DOHH2 (cell line): Measurements from ENCODE around the gene SLC7A7.

ENCODE experiments used
- H3F3A ChIP-seq: fragments of 200-600 bp; sonication (generic), shearing (Covaris generic); 2 replicates; pipeline ENCODE4 v1.6.0; 2016; ENCODE audit warnings: antibody characterized with exemption, mild to moderate bottlenecking; ENCODE audit not compliant: control insufficient read depth, insufficient read depth
- H3K27ac ChIP-seq: fragments of 200-600 bp; sonication (generic); 2 replicates; pipeline ENCODE4 v1.5.1; 2014; ENCODE audit warnings: low read depth, mild to moderate bottlenecking, low read length, moderate library complexity
- H3K27me3 ChIP-seq: fragments of 200-600 bp; sonication (generic); 2 replicates; pipeline ENCODE4 v1.6.1; 2014; ENCODE audit warnings: mild to moderate bottlenecking, low read length, mixed read lengths; ENCODE audit not compliant: control insufficient read depth
- H3K36me3 ChIP-seq: fragments of 200-600 bp; sonication (generic); 2 replicates; pipeline ENCODE4 v1.6.1; 2014; ENCODE audit warnings: mild to moderate bottlenecking, low read length, moderate library complexity, mixed read lengths; ENCODE audit not compliant: control insufficient read depth
- H3K4me1 ChIP-seq: fragments of 200-600 bp; sonication (generic); 2 replicates; pipeline ENCODE4 v1.6.1; 2014; ENCODE audit warnings: mild to moderate bottlenecking, low read length, mixed read lengths; ENCODE audit not compliant: control insufficient read depth
- H3K4me2 ChIP-seq: fragments of 200-600 bp; sonication (generic); 2 replicates; pipeline ENCODE4 v1.6.0; 2014; ENCODE audit warnings: mild to moderate bottlenecking, low read length, moderate library complexity
- H3K4me3 ChIP-seq: fragments of 200-600 bp; sonication (generic); 2 replicates; pipeline ENCODE4 v1.5.1; 2014; ENCODE audit warnings: mild to moderate bottlenecking, low read length, mixed read lengths
- H3K79me2 ChIP-seq: fragments of 200-600 bp; sonication (generic); 2 replicates; pipeline ENCODE4 v1.6.1; 2014; ENCODE audit warnings: mild to moderate bottlenecking, low read length, mixed read lengths; ENCODE audit not compliant: control insufficient read depth
- H3K9me2 ChIP-seq: fragments of 200-600 bp; sonication (generic); replicated peaks from 2 replicates; pipeline ENCODE4 v1.6.1; 2014; ENCODE audit warnings: mild to moderate bottlenecking, low read length, mixed read lengths; ENCODE audit not compliant: control insufficient read depth
- H3K9me3 ChIP-seq: fragments of 200-600 bp; sonication (generic); 2 replicates; pipeline ENCODE4 v1.6.1; 2014; ENCODE audit warnings: antibody characterized with exemption, low read length, mixed read lengths; ENCODE audit not compliant: control insufficient read depth, insufficient read depth
- H4K20me1 ChIP-seq: fragments of 200-600 bp; sonication (generic); 2 replicates; pipeline ENCODE4 v1.6.0; 2014; ENCODE audit warnings: low read depth, mild to moderate bottlenecking, antibody characterized with exemption, low read length, moderate library complexity; ENCODE audit not compliant: control insufficient read depth, insufficient read depth
- EZH2phosphoT487 ChIP-seq: fragments of 200-600 bp; sonication (generic); IDR thresholded peaks from 2 replicates; pipeline ENCODE4 v1.6.1; 2017; ENCODE audit warnings: borderline replicate concordance, mild to moderate bottlenecking, antibody characterized with exemption, low read length, moderate library complexity, mixed read lengths
- TF ChIP-seq, protein P1 (sequence below): fragments of 200-600 bp; sonication (generic); IDR thresholded peaks from one replicate; pipeline ENCODE4 v1.5.1; 2014; ENCODE audit warnings: antibody characterized with exemption, mild to moderate bottlenecking, low read depth, low read length; ENCODE audit not compliant: poor library complexity, severe bottlenecking

SLC7A7 gene

DNA sequence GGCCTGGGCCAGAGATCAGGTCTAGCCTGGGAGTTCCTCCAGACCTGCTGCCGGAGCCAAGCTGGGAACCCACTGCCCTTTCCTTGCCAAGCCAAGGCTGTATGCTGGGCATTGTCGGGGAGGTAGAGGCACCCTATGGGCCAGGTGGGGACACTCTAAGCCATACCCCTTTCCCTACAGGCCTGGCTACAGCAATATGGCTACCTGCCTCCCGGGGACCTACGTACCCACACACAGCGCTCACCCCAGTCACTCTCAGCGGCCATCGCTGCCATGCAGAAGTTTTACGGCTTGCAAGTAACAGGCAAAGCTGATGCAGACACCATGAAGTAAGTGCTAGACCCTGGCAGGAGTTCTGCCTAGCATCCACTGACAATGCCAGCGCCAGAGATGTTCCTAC lies 26.1 kb upstream of the SLC7A7 start:
- no peaks in the 10 kb centered on the region for H4K20me1 ChIP-seq
- no peaks in the 10 kb centered on the region for H3K79me2 ChIP-seq
- H3F3A ChIP-seq = no peaks in the 10 kb centered on the region
- H3K9me3 ChIP-seq = no peaks in the 10 kb centered on the region
- peaks cover 4% of the 10 kb centered on the region; the same call in 1 of the 2 replicates for H3K36me3 ChIP-seq
- no peak for TF ChIP-seq EZH2phosphoT487
- TF ChIP-seq, protein P1, sequence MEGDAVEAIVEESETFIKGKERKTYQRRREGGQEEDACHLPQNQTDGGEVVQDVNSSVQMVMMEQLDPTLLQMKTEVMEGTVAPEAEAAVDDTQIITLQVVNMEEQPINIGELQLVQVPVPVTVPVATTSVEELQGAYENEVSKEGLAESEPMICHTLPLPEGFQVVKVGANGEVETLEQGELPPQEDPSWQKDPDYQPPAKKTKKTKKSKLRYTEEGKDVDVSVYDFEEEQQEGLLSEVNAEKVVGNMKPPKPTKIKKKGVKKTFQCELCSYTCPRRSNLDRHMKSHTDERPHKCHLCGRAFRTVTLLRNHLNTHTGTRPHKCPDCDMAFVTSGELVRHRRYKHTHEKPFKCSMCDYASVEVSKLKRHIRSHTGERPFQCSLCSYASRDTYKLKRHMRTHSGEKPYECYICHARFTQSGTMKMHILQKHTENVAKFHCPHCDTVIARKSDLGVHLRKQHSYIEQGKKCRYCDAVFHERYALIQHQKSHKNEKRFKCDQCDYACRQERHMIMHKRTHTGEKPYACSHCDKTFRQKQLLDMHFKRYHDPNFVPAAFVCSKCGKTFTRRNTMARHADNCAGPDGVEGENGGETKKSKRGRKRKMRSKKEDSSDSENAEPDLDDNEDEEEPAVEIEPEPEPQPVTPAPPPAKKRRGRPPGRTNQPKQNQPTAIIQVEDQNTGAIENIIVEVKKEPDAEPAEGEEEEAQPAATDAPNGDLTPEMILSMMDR = no peak
- H3K27me3 ChIP-seq = no peaks in the 10 kb centered on the region
- no peak overlapping the region for H3K27ac ChIP-seq
- H3K4me3 ChIP-seq = no peak overlapping the region
- no peak overlapping the region for H3K4me2 ChIP-seq
- peaks cover 6% of the 10 kb centered on the region for H3K4me1 ChIP-seq
- H3K9me2 ChIP-seq = no peaks in the 10 kb centered on the region

DNA sequence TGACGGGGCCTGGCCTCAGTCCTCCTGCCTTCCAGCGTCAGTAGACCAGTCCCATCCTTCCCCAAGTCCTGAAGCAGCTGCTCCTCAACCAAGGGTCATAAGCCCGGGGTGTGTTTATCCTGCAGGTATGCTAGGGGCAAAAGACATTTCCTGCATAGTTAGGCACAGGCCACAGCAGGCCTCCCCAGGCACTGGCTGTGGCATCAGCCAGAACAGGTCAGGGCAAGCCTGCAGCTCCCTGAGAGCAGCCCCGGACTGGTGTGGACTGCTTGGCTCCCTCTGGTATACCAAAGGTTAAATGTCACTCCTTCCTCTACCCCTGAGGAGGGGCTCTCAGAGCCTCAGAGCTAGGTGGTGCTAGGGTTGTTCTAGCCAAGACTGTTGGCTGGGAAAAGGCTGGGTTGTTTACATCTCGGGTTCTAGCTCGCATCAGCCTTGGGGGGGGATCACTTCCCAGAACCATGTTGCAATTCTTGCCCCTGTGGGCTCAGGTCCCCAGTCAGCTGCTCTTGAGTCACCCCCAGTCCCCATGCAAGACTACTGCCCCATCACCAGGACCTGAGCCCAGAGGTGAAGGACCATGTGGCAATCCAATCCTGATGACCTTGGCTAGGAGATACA lies 24.0 kb upstream of the SLC7A7 start:
- Histone ChIP-seq H3K79me2 (no peaks in the 10 kb centered on the region), H3F3A (peaks cover 8% of the 10 kb centered on the region), H3K4me2 (no peak overlapping the region), H3K9me2 (no peaks in the 10 kb centered on the region), H3K4me1 (peaks cover 9% of the 10 kb centered on the region), H3K4me3 (no peak overlapping the region), H3K9me3 (no peaks in the 10 kb centered on the region), H3K36me3 (peaks cover 23% of the 10 kb centered on the region), H3K27me3 (no peaks in the 10 kb centered on the region), H3K27ac (no peak overlapping the region), H4K20me1 (no peaks in the 10 kb centered on the region)
- TF ChIP-seq EZH2phosphoT487 = no peak
- TF ChIP-seq, protein P1 = no peak

DNA sequence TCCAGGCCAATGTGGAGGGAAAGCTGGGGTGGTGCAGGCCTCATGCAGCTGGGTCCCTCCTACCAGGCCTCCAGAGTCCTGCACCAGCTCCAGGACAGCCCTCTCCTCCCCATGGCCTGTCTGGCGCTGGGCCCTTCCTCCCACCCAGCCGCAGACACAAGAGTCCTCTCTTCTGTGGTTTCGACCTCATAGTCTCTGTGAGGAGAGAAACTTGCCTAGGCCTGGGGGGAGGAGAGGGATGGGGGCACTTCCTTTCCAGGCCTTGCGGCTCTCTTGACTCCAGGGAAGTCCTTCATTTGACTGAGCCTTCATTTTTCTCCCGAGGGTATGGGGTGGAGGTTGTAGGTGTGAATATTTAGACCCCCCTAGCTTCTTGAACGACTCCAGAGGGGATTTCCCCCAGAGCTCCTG lies 23.4 kb upstream of the SLC7A7 start:
- H3K36me3 ChIP-seq = peaks cover 30% of the 10 kb centered on the region
- H3K4me3 ChIP-seq = no peak overlapping the region
- no peaks in the 10 kb centered on the region for H3K27me3 ChIP-seq

More for the DNA sequence above, 23.4 kb upstream of the SLC7A7 start:
- Histone ChIP-seq H3K9me2 (no peaks in the 10 kb centered on the region), H3K9me3 (no peaks in the 10 kb centered on the region), H4K20me1 (no peaks in the 10 kb centered on the region), H3K4me2 (no peak overlapping the region), H3F3A (peaks cover 8% of the 10 kb centered on the region), H3K4me1 (peaks cover 9% of the 10 kb centered on the region), H3K27ac (no peak overlapping the region), H3K79me2 (no peaks in the 10 kb centered on the region)
- TF ChIP-seq, protein P1 = no peak
- no peak for TF ChIP-seq EZH2phosphoT487
